HTERT RPE-1 (cell line): Measurements from ENCODE around the gene C1QTNF7.

Experiments used
- in situ Hi-C: fragments of 300-500 bp; cut with MboI; formaldehyde crosslinking; loops from 4 replicates; pipeline ENCODE4 v1.14.3; 2020; ENCODE audit warnings: low sequenced_read_pairs

Gene C1QTNF7, protein sequence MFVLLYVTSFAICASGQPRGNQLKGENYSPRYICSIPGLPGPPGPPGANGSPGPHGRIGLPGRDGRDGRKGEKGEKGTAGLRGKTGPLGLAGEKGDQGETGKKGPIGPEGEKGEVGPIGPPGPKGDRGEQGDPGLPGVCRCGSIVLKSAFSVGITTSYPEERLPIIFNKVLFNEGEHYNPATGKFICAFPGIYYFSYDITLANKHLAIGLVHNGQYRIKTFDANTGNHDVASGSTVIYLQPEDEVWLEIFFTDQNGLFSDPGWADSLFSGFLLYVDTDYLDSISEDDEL

DNA sequence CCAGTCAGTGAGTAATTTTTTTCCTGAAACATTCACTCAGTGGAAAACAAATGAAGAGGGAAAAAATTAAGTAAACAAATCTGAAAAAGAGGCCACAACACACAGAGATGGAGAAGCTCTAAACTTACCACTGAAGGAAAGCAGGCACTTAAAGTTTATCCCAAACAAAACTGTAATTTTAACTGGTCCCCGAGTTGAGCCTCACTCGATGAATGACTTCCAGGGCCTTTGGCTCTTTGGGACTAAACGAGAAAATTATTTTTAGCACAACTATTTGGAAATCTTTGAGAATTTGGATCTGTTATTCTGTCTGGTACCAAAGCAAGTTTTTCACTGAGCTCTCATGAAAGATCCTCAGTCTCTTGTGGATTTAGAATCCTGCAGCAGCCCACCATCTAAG, at the start of gene C1QTNF7:
Gene C1QTNF7 (plus strand): TSS at position 333 of the 400 bp plus-strand sequence. CDS start 7,711 bp downstream, outside the sequence.
- in situ Hi-C loops = no loop called here

DNA sequence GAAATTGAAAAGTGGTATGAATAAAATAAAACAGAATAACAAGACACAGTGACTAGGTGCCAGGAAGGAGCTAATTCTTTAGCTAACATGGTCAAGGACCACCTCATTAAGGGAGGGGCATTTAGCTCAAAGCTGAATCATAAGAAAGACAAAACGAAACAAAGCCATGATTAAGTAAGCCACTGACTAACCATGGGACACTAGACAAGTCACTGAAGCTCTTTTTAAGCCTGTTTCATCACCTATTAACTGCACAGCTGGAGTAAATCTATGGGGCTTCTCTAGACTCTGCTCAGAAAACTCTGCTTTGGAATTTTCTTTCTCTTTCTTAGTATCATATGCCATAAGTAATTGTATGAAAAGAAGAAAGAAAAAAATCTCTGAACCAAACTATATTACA, 49.8 kb upstream of the C1QTNF7 start:
- in situ Hi-C loops = no loop called here

DNA sequence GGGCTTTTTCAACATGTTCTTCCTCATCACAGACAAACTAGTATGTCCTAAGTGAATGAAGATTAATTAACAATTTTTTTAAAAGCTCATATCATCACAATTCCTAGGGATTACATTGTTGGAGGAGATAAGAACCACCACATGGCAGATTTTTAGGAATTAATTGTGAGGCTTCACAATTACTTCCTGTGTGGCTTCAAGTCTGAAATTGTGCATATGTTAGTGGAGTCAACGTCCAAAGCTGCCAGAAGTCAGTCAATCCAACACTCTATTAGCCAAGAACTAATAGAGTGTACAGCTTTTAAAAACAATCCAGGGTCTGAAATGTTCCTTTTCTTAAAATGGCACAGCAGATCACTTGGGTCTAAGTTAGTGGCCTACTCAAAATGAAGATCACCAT, 49.3 kb upstream of the C1QTNF7 start:
- in situ Hi-C loops = no loop called here

DNA sequence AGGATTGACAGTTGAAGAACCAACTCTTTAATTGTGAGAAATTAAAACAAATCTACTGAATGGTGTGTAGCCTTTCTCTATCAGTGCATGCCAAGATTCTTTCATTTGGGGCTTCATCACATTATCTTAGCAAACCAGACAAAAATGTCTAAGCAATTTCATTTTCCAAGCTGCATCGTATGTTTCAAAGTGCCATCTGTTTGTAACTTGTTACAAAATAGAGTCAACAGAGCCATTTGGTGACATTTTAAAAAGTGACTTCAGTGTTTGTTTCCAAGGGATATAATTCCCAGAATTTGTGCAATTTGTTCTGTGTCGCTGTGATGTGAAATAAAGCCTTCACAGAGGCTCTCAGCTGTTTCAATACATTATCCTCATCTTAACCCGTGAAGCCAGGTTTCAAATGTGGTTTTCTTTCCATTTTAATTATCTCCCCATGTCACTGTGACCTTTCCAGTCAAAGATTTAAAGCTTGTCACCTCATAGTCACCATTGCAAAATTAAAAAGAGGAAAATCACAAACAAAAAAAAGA, 46.0 kb upstream of the C1QTNF7 start:
- in situ Hi-C loops = no loop called here

DNA sequence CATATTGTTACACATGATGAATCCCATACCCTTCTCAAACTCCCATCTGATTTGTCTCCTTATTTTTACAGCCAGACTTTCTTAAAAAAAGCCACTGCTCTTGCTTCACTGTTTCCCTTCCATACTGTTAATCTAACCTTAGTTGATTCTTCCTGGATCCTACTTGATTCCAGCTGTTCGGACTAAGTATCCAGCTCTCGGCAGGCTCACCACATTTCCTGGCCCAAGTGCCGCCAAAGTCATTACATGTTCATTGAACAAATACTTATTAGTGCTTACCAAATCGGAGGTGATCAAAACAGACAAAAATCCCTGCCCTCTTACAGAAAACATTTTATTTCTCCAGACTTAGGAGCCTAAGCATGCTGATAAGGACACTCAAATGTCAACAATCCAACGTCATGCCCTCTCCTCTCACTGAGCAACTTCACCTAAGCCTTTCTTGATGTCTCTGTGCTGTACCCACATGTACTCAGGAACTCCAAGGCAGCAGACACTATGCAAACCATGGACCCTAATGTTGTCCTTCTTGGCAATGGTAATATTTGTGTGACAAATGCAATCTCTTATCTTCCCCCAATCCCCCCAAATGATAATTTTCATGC, 45.1 kb upstream of the C1QTNF7 start:
- in situ Hi-C loops = no loop called here

DNA sequence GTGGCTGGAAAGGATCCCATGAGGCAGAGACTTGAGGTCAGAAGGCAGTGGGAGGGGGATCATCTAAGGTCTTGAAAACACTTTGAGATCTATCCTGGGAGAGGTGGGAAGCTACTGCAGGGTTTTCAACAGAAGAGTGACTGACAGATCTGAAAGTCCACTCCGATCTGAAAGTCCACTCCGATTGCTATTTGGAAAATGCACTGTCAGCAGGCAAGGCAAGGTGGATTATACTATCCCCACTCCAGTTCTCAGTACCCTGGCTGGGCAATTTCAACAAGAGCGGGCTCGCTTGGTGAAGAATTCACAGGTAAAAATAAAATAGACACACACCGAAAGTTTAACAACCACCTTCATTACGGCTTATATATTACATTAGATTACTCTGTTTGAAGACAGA, 42.3 kb upstream of the C1QTNF7 start:
- in situ Hi-C loops = no loop called here

DNA sequence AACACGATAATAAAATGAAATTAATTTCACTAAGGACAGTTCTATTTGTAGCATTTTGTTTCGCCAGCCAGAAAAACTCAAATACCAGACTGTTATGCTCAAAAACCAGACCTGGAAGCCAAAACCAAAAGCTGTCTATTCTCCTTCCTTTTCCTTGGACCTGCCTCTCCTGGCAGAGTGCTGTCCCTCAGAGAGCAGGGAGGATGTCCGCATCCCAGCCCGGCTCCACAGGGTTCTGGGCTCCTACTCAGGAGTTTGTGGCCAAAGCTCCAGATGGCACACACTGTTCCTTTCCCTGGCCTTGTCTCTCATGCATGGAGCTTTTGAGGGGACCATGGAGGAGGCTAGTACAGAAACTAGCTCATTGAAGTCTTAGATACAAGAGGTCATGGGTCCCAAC, 41.9 kb upstream of the C1QTNF7 start:
- in situ Hi-C loops = no loop called here

DNA sequence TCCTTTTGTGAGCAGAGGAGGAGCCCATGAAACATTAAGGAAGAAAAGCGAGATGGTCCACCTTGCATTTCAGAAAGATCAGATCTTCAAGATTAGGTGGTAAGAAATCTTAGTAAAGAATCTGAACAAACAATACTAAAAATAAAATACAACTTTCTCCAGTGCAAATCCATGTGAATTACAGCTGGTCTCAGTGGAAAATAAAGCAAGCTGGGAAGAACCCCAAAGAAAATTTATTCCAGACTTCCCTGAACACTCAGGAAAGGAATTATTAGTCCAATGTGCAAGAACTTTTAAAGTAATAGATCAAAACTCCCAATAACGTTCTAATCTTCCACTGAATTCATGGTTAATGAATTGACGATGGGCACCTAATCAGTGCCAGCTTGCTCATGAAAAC, 37.3 kb upstream of the C1QTNF7 start:
- in situ Hi-C loops = no loop called here

DNA sequence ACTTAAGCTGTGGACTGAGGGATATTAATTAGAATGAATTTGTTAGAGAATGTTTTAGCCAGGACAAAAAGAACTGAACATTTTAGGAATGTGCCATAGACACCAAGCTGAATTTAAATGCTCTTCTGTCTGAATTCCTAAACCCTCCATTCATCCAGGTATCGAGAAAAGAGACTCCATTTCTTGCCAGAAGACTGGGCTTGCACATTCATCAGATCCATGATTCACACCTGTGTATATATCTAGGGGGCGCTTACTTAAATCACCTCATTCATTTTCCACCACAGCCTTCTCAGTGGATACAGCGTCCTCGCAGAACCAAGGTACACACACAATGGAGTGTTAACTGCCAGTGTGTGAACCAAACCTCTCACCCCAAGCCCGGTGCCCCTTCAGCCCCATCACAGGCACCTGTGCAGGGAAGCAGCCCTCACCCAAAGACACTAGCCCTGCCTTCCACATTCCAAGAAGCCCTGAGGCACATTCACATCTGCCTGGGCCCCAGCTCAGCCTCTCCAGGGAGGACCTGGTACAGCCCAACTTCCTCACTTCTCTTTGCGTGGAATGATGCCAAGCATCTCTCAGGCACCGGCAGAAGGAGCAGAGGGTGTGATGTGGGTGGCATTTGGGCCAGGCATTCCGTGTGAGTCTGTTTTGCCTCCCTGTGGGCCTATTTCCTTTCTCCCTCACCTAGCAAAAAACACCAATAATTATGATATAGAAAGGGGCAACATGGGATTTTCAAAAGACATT, 35.6 kb upstream of the C1QTNF7 start:
- in situ Hi-C loops = no loop called here

DNA sequence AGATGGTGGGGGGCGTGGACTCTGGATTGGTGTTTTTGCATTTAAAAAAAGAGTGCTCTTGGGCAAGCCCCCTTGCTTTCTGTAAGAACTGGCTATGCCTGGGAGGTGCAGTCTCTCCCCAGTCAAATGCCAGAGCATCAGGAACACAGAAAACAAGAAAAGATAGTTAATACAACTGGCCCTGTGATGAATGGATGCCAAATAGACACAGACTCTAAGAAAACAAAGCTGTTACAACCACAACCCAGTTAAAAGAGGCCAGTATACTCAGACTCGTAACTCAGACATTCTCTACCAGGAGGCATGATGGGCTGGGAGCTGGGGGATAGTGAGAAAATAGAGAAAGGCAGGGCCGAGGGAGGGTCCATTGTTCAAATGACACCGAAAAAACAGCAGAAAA, 32.5 kb upstream of the C1QTNF7 start:
- in situ Hi-C loops = no loop called here

DNA sequence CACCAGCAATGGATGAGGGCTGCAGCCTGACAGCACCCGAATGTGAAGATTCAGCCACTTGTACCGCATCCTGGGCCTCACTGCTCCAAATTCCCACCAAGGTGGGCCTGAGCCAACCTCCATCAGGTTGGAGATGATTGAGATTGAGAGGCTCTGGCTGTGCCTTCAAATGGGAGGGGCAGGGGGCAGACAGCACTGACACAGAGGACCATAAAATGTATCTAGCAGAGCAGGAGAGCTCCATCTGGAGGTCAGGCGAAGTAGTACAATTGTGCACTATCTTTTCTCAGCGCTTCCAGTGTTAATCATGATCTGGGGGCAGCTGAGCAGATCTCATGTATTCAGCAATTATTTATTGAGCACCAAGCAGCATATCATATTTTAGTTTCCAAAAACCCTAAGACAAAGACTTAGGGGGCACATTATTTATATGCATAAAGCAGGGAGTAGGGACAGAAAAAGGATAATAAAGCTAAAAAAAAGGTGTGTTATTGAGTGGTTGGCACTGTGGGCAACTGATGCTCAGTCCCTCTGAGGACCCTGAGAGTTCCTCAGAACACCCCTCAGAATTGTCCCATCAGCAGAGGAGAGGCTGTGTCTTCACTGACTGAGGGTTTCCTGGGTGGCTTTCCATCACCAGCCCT, 31.6 kb upstream of the C1QTNF7 start:
- in situ Hi-C loops = no loop called here

DNA sequence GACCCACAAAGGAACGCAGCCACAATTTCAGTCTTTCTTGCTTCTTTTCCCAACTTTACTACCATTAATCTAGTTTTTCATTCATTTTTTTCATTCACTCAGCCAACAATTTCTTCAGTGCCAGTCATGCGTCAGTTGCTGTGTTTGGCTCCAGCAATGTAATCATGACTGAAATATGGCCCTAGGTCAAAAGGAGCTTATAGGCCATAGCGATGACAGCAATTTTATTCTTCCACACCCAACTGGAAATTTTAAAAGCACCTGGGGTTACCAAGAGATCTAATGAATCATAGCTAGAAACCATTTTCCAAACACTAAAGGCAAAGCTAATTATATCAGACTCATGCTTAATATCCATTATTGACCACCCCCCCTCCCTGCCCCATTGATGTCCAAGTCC, 29.8 kb upstream of the C1QTNF7 start:
- in situ Hi-C loops = no loop called here

DNA sequence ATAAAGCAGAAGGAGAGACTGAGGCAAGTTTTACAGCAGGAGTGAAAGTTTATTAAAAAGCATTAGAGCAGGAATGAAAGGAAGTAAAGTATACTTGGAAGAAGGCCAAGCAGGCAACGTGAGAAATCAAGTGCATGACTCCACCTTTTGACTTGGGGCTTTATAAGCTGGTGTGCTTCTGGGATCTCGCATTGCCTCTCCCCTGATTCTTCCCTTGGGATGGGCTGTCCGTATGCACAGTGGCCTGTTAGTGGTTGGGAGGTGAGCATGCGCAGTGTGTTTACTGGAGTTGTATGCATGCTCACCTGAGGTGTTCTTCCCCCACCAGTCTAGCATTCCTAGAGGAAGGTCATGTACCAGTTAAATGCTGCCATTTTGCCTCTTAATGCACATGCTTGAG, 29.1 kb upstream of the C1QTNF7 start:
- in situ Hi-C loops = no loop called here

DNA sequence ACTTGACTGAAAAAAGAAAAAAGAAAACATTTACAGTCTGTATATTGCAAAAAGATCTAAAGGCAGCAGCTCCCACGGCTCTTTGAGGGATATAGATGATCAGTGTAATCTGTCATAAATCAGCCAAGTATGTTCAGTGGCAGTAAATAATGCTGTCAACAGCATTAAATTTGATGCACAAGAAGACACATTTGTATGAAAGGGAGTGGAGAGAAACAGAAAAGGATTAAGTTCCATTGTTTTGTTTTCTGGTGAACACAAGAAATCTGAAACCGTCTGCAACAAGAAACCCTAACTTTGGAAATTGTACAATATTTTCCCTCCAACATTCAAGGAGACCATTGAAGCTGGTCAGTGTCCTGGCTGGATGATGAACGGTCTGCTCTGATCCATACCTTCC, 27.6 kb upstream of the C1QTNF7 start:
- in situ Hi-C loops = no loop called here

DNA sequence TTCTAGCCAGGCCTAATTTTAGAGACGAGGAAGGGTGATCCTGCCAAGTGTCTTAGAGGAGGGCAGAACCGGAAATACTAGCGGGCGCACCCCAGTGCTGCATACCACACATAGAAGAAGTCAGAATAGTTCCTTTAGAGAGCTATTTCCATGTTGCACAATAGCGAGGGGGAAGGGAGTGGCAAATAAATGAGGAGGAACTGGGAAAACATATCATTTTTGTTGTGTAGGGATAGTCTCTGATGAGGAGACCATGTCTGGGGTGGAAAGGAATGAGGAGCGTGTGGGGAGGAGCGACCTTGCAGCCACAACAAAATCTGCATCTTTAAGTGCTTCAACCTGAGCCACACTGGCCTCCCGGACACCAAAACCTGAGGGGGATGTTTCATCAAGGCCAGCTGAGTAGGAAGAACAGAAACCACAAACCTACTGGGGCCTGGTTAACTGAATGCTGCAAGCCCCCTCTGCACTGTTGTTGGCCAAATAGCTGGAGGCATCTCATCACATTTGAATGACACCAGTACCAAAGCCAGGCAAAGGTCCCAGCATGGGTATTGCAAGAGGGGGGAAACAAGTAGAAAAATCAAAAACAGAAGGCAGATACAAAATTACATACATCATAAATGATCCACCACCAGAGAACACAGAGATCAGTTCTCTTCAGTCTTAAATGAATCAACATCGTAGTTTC, 26.7 kb upstream of the C1QTNF7 start:
- in situ Hi-C loops = no loop called here

DNA sequence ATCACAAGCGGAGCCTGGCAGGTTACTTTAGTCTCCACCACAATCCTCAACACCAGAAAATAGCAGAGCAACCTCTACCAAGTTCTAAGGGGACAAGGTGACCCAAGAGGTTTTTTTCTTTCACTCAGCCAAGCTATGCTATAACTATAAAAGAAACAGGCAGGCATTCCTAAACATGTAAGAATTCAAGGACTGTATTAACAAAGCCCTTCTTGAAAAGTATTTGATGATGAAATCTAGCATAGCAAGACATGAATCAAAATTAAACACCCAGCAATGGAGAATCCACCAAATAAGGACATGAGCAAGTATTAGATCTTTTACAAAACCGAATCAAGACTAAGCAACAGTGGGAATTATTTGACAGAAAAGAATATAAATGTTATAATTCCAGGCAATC, 25.7 kb upstream of the C1QTNF7 start:
- in situ Hi-C loops = no loop called here

DNA sequence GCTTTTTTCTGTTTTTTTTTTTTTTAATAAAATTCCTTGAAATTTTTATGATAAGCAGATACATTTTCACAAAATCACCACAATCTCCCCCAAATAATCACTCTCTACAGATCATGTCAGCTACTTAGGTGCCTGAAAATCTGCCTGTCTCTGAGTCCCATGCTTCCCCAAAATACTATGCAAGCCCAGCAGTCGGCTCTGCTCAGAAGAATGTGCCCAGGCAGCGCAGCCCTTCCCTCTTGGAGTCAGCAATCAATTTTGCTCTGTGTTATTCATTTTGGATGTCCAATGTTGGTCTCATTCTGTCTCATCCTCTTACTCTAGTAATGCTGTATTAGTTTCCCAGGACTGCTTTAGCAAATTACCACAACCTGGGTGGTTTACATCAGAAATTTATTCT, 24.9 kb upstream of the C1QTNF7 start:
- in situ Hi-C loops = no loop called here

DNA sequence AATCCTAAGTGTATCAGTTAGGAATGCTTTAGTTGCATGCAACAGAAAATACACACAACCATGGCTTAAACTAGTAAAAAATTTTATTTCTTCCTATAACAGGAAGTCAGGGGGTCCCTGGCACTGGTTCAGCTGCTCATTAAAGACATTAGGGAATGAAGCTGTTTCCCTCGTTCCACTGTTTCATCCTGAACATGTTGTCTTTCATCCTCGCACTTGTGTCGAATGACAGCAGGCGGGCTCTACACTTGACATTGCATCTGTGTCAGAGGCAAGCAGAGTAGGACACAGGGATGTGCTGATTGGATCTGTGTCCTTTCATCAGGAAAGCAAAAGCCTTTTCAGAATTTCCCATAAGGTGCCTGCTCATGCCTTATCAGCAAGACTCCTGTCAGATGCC, 22.8 kb upstream of the C1QTNF7 start:
- in situ Hi-C loops = no loop called here

DNA sequence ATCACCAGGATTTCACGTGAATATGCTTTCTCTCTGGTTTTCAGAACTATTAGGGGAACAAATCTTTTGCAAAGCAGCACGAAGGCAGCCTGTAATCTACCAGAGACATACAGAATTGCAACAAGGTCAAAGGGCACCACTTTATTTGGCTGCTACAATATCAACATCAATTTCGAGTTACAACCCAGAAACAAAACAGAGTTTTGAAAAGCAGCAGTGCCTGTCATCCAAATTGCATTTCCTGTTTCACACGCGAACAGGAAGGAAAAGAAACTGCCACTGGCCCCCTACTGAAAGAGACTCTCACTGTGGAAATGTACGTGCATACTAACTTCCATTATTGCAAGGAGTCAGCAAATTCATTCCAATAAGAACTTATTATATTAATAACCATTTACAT, 17.1 kb upstream of the C1QTNF7 start:
- in situ Hi-C loops = no loop called here

DNA sequence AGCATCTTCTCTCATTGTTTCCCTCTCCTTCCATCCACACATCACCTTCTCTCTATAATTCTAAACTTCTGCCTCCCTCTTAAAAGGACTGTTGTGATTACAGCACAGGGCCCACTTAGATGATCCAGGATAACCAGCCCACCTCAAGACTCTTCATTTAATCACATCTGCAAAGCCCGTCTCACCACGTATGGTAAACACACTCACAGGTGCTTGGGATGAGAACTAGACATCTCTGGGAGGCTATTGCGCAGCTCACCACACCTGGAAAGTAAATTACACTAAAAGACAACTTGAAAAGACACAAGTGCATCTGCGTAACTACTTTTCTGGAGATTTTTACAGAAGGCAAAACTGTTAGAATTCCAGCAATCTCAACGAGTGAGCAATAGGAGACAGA, 15.4 kb upstream of the C1QTNF7 start:
- in situ Hi-C loops = no loop called here
